NCI-H446 (cell line): Measurements from ENCODE around the gene STK24.
"Not testable (repeated sequence)": the region's sequence is repeated elsewhere in the genome, so short reads cannot be mapped to it uniquely, and the experiment has no call there.

Source experiments
- DNase-seq, 2 experiments: peaks; one replicate each; lab custom pipeline; 2025; lab: John Stamatoyannopoulos, UW

Gene STK24

GRCh38 chr13:98582947-98583346 lies 6.0 kb upstream of the STK24 start:
- no peak for DNase-seq

GRCh38 chr13:98581971-98582702 lies 5.2 kb upstream of the STK24 start:
- DNase-seq, result no peak

- DNase-seq, result no peak
Observed at GRCh38 chr13:98581381-98581780, 4.5 kb upstream of the STK24 start.

- DNase-seq, result no peak
Observed at GRCh38 chr13:98580420-98580819, 3.5 kb upstream of the STK24 start.

DNA sequence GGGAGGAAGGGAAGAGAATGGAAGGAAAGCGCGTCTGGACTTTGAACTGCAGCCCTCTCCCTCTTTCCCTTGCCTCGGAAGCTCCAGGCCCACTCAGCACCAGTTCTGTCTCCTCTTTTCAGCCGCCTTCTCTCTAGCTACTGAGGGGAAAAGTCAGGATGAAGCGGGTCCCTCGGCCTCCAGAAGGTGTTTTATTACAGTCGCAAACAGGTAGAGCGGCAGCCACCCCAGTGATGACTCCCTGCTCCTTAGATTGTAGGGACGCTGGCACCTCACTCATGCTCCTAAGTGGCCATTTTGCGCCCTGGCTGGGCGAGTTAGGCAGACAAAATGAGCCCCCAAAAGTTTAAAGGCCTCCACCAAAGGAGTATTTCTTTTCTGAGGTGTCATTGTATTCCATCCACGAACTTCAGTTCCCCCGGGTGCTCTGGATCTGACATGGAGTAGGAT lies 954 bp upstream of the STK24 start:
- DNase-seq, result no peak

- no peak for DNase-seq
Observed at GRCh38 chr13:98576200-98576945, 534 bp downstream of the STK24 start.

GRCh38 chr13:98575904-98576199 lies 1.1 kb downstream of the STK24 start:
- no peak for DNase-seq

- no peak for DNase-seq
Observed at GRCh38 chr13:98575009-98575903, 1.7 kb downstream of the STK24 start.

DNA sequence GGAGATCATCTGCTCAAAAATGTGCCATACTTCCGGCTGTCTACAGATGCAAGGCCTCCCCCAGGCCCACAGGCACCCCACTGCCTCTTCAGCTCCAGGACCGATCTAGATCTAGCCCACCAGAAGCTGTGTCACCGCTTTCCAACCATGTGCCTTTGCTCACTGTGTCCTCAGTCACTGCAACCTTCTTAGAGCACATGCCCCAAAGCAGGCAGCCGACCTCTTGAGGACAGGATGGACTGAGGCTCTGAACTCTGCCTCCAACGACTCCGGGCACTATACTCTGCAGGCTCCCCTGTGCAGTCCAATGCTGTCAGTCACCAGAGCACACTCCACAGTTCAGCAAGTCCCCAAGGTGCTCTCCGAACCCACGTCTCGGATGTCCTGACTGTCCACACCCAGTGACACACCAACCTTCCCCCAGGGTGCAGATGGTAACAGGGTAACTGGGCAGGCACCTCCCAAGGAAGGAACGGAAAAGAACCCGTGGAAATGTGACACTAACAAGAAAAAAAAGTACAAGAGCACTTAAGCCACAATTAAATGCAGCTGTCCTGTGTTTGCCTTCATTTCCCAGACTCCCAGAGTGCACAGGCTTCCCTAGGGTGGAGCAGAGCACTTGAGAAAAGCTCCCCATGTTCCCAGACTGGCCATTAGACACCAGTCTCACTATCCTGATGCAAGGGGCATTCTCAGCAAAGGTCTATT lies 4.8 kb downstream of the STK24 start:
- no peak for DNase-seq

GRCh38 chr13:98570929-98571372 lies 6.0 kb downstream of the STK24 start:
- no peak for DNase-seq

DNA sequence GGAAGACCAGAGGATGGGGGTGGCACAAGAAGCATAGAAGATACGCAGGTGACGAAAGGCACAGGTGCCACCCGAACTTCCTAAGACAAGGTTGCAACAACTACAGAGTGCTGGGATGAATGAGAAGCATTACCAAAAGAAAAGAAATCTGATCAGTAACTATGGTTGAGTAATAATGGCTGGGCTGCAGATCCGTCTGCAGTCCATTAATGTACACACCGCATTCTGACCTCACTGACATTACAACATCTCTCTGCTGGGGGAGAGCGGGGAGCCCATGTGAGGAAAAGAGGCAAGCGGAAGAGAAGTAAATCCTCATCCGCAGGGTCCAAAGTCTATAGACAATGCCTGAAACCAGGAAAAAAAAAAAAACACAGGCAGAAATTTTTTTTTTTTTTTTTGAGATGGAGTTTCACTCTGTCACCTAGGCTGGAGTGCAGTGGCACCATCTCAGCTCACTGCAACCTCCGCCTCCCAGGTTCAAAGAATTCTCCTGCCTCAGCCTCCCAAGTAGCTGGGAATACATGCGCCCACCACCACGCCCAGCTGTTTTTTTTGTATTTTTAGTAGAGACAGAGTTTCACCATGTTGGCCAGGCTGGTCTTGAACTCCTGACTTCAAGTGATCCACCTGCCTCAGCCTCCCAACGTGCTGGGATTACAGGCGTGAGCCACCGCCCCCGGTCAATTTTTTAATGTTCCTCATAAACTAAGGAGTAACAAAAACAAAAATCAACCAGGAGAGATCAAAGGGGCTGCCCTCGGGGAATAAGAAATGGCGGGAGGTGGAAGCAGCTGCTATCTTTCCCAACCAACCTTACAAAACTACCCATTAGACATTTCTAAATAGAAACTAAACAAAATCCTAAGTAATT lies 7.2 kb downstream of the STK24 start:
- DNase-seq, result not testable (repeated sequence)

DNA sequence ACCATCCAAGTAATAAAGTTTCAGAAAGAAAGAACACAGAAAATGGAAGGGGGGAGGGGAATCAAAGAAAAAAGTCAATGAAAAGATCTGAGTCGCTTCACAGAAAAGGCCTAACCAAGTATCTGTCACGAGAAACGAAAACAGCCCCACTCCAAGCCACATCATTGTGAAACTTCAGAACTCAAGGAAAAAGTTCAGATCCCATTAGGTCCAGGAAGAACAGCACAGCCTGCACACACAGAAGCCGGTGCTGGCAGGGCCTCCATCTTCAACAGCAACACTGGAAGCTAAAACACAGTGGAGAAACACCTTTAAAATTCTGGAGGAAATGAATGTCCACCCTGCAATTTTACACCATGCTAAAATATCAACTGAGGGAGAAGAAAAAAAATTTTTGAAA lies 8.0 kb downstream of the STK24 start:
- no peak for DNase-seq

- no peak for DNase-seq
Observed at GRCh38 chr13:98567140-98567539, 9.8 kb downstream of the STK24 start.

- DNase-seq, result no peak
Observed at GRCh38 chr13:98565726-98566565, 11.0 kb downstream of the STK24 start.

DNA sequence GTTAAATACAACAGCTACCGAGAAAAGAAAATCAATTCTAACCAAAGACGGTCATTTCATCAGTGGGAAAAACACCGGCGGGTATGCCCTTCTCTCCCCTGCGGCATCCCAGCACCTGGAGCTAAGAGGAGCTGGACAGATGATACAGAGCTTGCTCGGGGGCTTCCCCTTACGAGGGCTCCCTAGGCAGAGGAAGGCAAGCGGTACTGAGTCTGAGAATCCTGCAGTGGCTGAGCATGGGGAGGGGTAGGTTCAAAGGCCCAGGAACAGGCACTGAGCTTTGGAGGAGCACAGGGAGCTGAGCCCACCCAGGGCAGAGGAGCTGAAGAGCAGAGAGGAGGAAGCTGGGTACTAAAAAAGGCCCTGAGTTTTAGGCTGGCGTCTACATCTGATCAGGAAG lies 12.7 kb downstream of the STK24 start:
- DNase-seq, result no peak

- DNase-seq, result no peak
Observed at GRCh38 chr13:98563071-98563470, 13.8 kb downstream of the STK24 start.

GRCh38 chr13:98559169-98559568 lies 17.7 kb downstream of the STK24 start:
- no peak for DNase-seq

- no peak for DNase-seq
Observed at GRCh38 chr13:98557937-98558792, 18.7 kb downstream of the STK24 start.
